ENCODE measurements around the gene CLDN4.
A peak's percentile ranks its signal among the peaks of the same experiment; 100 is the strongest.

The CLDN4 gene

GRCh38 chr7:73828107-73828803, 2.5 kb upstream of the CLDN4 start:
- CTCF ChIA-PET = interaction anchor here (0.7 to 3.5 kb wide), 3 partner anchors 17 to 94 kb away, joined by 3 to 29 read pairs (median 9); no protein-coding TSS in a partner anchor
- Histone ChIP-seq H3K4me3 (ENCODE audit: low read depth, low read length) (peak overlapping the region; percentile 18; the same call in 1 of the 2 replicates), H3K27ac (ENCODE audit: extremely low read depth, low read depth, low read length) (peak overlapping the region; percentile 85), H3K9me3 (ENCODE audit: control insufficient read depth, insufficient read depth, low read depth, low read length) (no peaks in the 10 kb centered on the region), H3K4me1 (ENCODE audit: control insufficient read depth, insufficient read depth, low read length) (peaks cover 14% of the 10 kb centered on the region), H3K36me3 (ENCODE audit: control insufficient read depth in 2 of 2, insufficient read depth in 1 of 2, low read length in 2 of 2) (no peaks in the 10 kb centered on the region)
- POLR2A ChIA-PET = interaction anchor here (0.6 to 1.7 kb wide), 6 partner anchors 14 to 351 kb away, joined by 3 to 7 read pairs (median 3); partner anchors contain the start of gene METTL27
- TF ChIP-seq, protein P1, sequence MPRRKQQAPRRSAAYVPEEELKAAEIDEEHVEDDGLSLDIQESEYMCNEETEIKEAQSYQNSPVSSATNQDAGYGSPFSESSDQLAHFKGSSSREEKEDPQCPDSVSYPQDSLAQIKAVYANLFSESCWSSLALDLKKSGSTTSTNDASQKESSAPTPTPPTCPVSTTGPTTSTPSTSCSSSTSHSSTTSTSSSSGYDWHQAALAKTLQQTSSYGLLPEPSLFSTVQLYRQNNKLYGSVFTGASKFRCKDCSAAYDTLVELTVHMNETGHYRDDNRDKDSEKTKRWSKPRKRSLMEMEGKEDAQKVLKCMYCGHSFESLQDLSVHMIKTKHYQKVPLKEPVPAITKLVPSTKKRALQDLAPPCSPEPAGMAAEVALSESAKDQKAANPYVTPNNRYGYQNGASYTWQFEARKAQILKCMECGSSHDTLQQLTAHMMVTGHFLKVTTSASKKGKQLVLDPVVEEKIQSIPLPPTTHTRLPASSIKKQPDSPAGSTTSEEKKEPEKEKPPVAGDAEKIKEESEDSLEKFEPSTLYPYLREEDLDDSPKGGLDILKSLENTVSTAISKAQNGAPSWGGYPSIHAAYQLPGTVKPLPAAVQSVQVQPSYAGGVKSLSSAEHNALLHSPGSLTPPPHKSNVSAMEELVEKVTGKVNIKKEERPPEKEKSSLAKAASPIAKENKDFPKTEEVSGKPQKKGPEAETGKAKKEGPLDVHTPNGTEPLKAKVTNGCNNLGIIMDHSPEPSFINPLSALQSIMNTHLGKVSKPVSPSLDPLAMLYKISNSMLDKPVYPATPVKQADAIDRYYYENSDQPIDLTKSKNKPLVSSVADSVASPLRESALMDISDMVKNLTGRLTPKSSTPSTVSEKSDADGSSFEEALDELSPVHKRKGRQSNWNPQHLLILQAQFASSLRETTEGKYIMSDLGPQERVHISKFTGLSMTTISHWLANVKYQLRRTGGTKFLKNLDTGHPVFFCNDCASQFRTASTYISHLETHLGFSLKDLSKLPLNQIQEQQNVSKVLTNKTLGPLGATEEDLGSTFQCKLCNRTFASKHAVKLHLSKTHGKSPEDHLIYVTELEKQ (tag by site-specific recombination; IDR thresholded peaks at IDR 0.05; ENCODE audit: borderline replicate concordance) = peak; percentile 74
- TF ChIP-seq ZFP3 (tag by site-specific recombination; IDR thresholded peaks at IDR 0.05; ENCODE audit: low read depth) (no peak), ZSCAN23 (tag by site-specific recombination; IDR thresholded peaks at IDR 0.05) (peak; percentile 27; the same call in 1 of the 2 replicates), ZNF529 (tag by site-specific recombination; IDR thresholded peaks at IDR 0.05; ENCODE audit: insufficient replicate concordance) (no peak), MYNN (tag by site-specific recombination; IDR thresholded peaks at IDR 0.05; ENCODE audit: borderline replicate concordance) (peak; percentile 96), ZNF184 (tag by site-specific recombination; IDR thresholded peaks at IDR 0.05) (0 out of 2 replicates have a peak, but pooled peaks have one; percentile 40), HIC1 (tag by site-specific recombination; IDR thresholded peaks at IDR 0.05) (no peak; the same call in 1 of the 2 replicates), GFI1B (tag by site-specific recombination; IDR thresholded peaks at IDR 0.05) (no peak), ZBTB10 (tag by site-specific recombination; IDR thresholded peaks at IDR 0.05) (no peak), ZNF623 (tag by site-specific recombination; IDR thresholded peaks at IDR 0.05) (no peak), ZNF792 (tag by site-specific recombination; IDR thresholded peaks at IDR 0.05) (no peak), ZBTB6 (tag by site-specific recombination; IDR thresholded peaks at IDR 0.05) (peak; percentile 92), ZNF248 (tag by site-specific recombination; IDR thresholded peaks at IDR 0.05) (no peak), HOXD13 (CRISPR knock-in tag; IDR thresholded peaks at IDR 0.05; ENCODE audit: borderline replicate concordance) (peak; percentile 88; the same call in 1 of the 2 replicates), ZNF501 (tag by site-specific recombination; IDR thresholded peaks at IDR 0.05) (no peak), HOXA7 (CRISPR knock-in tag; IDR thresholded peaks at IDR 0.05; ENCODE audit: borderline replicate concordance) (no peak), ZNF302 (tag by site-specific recombination; IDR thresholded peaks at IDR 0.05; ENCODE audit: low read depth) (no peak), YY2 (tag by site-specific recombination; IDR thresholded peaks at IDR 0.05) (0 out of 2 replicates have a peak, but pooled peaks have one; percentile 12), ZNF600 (tag by site-specific recombination; IDR thresholded peaks at IDR 0.05) (no peak), ZNF747 (tag by site-specific recombination; IDR thresholded peaks at IDR 0.05) (no peak)
- TF ChIP-seq, protein P2, sequence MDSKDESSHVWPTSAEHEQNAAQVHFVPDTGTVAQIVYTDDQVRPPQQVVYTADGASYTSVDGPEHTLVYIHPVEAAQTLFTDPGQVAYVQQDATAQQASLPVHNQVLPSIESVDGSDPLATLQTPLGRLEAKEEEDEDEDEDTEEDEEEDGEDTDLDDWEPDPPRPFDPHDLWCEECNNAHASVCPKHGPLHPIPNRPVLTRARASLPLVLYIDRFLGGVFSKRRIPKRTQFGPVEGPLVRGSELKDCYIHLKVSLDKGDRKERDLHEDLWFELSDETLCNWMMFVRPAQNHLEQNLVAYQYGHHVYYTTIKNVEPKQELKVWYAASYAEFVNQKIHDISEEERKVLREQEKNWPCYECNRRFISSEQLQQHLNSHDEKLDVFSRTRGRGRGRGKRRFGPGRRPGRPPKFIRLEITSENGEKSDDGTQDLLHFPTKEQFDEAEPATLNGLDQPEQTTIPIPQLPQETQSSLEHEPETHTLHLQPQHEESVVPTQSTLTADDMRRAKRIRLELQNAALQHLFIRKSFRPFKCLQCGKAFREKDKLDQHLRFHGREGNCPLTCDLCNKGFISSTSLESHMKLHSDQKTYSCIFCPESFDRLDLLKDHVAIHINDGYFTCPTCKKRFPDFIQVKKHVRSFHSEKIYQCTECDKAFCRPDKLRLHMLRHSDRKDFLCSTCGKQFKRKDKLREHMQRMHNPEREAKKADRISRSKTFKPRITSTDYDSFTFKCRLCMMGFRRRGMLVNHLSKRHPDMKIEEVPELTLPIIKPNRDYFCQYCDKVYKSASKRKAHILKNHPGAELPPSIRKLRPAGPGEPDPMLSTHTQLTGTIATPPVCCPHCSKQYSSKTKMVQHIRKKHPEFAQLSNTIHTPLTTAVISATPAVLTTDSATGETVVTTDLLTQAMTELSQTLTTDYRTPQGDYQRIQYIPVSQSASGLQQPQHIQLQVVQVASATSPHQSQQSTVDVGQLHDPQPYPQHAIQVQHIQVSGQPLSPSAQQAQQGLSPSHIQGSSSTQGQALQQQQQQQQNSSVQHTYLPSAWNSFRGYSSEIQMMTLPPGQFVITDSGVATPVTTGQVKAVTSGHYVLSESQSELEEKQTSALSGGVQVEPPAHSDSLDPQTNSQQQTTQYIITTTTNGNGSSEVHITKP (tag by site-specific recombination; IDR thresholded peaks at IDR 0.05) = peak; percentile 96
- TF ChIP-seq, protein P3, sequence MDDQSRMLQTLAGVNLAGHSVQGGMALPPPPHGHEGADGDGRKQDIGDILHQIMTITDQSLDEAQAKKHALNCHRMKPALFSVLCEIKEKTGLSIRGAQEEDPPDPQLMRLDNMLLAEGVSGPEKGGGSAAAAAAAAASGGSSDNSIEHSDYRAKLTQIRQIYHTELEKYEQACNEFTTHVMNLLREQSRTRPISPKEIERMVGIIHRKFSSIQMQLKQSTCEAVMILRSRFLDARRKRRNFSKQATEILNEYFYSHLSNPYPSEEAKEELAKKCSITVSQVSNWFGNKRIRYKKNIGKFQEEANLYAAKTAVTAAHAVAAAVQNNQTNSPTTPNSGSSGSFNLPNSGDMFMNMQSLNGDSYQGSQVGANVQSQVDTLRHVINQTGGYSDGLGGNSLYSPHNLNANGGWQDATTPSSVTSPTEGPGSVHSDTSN (CRISPR knock-in tag; IDR thresholded peaks at IDR 0.05) = no peak
